Kidney tubule cell (primary cell): Measurements from ENCODE around the gene POLD1.
"Not testable (repeated sequence)": the region's sequence is repeated elsewhere in the genome, so short reads cannot be mapped to it uniquely, and the experiment has no call there.

Source experiments
- DNase-seq: peaks from one replicate; pipeline ENCODE4 v3.0.0-alpha.2; 2018; ENCODE audit warnings: low spot score

Gene POLD1

DNA sequence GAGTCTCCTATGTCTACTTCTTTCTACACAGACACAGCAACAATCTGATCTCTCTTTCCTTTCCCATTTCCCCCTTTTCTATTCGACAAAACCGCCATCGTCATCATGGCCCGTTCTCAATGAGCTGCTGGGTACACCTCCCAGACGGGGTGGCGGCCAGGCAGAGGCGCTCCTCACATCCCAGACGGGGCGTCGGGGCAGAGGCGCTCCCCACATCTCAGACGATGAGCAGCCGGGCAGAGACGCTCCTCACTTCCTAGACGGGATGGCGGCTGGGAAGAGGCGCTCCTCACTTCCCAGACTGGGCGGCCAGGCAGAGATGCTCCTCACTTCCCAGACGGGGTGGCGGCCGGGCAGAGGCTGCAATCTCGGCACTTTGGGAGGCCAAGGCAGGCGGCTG is 6.8 kb downstream of the POLD1 start:
- DNase-seq, result not testable (repeated sequence)

DNA sequence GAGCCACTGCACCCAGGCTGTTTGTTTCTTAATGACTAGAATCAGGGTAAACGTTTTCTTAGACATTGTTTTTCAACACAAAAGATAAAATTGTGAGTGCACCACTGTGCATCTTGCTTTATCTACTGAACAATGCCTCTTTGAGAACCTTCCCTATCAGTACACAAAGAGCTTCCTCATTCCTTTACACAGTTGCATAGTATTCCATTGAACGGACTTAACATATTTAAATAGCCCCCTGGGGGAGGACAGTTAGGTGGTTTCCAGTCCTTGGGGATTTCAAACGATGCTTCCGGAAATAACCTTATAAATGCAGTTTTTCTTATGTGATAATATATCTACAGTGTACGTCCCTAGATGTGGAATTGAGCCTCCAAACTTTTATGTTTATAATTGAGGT is 8.6 kb downstream of the POLD1 start:
- DNase-seq, result no peak

DNA sequence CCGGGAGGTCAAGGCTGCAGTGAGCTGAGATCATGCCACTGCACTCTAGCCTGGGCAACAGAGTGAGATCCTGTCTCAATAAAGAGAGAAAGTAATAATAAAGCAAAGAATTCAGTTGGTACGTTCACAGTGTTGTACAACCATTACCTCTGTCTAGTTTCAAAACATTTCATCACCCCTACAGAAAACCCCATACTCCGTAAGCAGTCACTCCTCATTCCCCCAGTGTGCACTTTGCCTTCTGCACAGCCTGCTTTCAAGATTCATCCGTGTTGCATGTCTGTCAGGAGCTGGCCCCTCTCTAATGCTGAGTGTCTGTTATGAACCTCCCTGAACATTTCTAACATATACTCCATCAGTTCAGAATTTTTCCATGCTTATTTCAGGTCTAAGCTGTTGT is 9.4 kb downstream of the POLD1 start:
- DNase-seq, result no peak

DNA sequence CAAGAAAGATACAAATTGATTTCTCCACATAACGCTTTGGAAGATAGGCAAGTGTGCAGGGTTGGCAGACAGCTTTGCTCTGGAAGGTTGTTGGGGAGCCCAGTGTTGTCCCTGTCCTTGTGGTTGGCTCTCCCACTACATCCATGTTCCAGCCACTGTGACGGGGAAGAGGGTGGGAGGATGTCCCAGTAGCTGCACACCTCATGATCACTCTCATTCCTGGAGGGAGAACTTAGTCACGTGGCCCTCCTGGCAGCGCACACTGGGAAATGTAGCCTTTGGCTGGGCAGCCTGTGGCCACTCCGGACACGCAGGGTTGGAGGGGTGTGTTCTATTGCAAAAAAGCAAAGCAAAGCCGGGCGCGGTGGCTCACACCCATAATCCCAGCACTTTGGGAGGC is 9.9 kb downstream of the POLD1 start:
- no peak for DNase-seq

GRCh38 chr19:50398675-50399367 is 14.7 kb downstream of the POLD1 start:
- no peak for DNase-seq

DNA sequence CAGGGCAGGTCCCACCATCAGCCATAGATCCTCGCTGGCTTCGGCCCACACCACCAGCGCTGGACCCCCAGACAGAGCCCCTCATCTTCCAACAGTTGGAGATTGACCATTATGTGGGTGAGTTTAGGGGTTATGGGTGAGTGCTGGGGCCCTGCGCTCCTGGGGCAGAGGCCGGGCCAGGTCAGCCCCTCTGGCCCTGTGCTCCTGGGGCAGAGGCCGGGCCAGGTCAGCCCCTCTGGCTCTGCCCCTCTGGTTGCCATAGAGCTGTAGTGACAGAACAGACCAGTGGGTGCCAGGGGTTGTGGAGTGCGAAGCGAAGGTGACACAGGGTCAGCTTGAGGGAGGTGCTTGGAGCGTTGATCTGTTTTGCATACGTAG is 15.2 kb downstream of the POLD1 start:
- DNase-seq, result no peak

DNA sequence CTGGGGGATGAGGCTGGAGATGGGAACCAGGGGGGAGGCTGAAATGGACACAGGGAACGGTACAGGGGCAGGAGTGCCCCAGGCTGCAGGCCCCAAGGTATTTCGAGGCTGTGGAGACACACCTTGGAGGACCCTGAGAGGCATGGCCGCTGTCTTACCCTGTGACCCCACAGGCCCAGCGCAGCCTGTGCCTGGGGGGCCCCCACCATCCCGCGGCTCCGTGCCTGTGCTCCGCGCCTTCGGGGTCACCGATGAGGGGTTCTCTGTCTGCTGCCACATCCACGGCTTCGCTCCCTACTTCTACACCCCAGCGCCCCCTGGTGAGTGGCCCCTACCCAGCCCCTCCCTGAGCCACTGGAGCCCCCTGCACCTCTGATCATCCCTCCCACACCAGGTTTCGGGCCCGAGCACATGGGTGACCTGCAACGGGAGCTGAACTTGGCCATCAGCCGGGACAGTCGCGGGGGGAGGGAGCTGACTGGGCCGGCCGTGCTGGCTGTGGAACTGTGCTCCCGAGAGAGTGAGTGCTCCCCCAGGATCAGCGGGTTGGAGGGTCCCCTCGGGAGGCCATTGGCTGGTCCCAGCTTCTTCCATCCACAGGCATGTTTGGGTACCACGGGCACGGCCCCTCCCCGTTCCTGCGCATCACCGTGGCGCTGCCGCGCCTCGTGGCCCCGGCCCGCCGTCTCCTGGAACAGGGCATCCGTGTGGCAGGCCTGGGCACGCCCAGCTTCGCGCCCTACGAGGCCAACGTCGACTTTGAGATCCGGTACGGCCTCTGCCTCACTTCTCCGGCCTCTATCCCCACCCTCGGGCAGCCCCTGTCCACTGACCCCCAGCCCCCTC is 17.7 kb downstream of the POLD1 start:
- no peak for DNase-seq

- no peak for DNase-seq
Measured at GRCh38 chr19:50402544-50403301, 18.6 kb downstream of the POLD1 start.

DNA sequence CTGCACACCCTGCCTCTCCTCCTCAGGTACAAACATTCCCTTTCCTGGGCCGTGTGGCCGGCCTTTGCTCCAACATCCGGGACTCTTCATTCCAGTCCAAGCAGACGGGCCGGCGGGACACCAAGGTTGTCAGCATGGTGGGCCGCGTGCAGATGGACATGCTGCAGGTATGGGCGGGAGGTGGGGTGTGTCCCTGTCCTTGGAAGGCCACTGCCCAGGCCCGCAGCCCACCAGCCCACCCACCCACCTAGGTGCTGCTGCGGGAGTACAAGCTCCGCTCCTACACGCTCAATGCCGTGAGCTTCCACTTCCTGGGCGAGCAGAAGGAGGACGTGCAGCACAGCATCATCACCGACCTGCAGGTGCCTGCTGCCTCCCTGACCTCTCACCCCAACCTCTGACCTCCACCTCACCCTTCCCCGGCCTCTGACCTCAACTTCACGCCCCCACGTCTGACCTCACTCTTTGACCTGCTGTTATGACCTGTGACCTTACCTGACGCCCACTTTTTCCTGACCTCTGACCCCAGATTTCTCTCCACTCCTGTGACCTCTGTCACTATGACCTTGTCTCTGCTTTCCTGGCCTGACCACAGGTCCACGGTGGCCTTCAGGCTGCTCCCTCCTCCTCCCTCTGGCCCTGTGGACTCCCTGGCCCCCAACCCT is 22.1 kb downstream of the POLD1 start:
- no peak for DNase-seq

DNA sequence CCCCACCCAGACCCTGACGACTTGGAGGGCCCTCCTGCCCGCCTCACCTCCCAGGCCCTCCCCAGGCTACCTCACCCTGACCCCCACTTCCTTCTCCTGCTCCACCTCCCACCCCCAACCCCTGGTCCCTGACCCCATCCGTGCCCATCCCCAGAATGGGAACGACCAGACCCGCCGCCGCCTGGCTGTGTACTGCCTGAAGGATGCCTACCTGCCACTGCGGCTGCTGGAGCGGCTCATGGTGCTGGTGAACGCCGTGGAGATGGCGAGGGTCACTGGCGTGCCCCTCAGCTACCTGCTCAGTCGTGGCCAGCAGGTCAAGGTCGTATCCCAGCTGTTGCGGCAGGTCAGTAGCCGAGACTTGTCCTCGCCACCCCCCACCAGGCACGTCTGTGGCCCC is 22.7 kb downstream of the POLD1 start:
- DNase-seq, result no peak

- DNase-seq, result no peak
Measured at GRCh38 chr19:50409347-50409746, 25.2 kb downstream of the POLD1 start.

GRCh38 chr19:50410109-50410508 is 26.0 kb downstream of the POLD1 start:
- DNase-seq, result no peak

DNA sequence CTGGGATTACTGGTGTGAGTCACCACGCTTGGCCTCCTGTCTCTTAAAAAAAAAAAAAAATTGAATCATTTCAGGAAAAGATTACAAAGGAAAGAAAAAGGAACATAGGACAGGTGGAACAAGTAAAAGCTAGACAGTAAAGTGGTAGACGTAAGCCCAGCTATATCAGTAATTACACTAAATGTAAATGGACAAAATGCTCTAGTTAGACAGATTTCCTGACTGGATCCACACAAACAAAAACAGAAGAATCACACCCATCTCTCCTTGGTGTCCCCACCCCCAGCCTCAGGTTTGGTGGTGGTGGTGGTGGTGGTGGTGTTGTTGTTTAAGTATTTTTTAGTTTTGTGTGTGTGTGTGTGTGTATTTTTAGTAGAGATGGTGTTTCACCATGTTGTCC is 28.3 kb downstream of the POLD1 start:
- no peak for DNase-seq

GRCh38 chr19:50413096-50413495 is 28.9 kb downstream of the POLD1 start:
- DNase-seq, result no peak

GRCh38 chr19:50413531-50413930 is 29.4 kb downstream of the POLD1 start:
- no peak for DNase-seq

DNA sequence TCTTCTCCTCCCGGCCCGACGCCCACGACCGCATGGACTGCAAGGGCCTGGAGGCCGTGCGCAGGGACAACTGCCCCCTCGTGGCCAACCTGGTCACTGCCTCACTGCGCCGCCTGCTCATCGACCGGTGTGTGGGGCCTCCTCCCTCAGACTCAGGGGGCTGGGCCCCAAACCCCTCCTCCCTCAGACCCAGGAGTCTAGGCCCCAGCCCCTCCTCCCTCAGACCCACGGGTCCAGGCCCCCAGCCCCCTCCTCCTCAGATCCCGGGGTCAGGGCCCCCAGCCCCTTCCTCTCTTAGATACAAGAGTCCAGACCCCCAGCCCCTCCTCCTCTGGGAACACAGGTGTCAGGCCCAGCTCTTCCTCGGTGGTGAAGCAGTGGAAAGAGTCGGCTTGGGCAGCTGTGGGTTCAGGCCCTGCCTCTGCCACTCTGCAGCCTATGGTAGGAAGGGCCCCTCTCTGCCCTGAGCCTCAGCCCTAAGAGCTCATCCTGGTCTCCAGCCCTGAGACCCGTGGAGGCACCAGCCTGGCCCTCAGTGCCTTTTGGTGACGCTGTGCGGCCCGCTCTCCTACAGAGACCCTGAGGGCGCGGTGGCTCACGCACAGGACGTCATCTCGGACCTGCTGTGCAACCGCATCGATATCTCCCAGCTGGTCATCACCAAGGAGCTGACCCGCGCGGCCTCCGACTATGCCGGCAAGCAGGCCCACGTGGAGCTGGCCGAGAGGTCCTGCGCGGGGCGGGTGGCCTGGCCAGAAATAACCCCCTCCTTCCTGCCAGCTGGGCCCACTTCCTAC is 30.9 kb downstream of the POLD1 start:
- peak; percentile 59 for DNase-seq

DNA sequence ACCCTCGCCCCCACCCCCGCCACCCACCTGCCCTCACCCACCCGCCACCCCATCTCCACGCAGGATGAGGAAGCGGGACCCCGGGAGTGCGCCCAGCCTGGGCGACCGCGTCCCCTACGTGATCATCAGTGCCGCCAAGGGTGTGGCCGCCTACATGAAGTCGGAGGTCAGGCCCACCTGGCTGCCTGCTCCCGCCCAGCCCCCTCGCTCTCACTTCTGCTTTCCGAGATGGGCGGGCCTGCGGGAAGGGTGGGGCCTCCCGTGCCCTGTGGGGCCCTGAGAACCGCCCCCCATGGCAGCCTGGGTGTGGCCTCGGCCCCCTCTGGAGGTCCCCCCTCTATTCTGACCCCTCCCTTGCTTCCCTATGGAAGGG is 31.5 kb downstream of the POLD1 start:
- no peak for DNase-seq

DNA sequence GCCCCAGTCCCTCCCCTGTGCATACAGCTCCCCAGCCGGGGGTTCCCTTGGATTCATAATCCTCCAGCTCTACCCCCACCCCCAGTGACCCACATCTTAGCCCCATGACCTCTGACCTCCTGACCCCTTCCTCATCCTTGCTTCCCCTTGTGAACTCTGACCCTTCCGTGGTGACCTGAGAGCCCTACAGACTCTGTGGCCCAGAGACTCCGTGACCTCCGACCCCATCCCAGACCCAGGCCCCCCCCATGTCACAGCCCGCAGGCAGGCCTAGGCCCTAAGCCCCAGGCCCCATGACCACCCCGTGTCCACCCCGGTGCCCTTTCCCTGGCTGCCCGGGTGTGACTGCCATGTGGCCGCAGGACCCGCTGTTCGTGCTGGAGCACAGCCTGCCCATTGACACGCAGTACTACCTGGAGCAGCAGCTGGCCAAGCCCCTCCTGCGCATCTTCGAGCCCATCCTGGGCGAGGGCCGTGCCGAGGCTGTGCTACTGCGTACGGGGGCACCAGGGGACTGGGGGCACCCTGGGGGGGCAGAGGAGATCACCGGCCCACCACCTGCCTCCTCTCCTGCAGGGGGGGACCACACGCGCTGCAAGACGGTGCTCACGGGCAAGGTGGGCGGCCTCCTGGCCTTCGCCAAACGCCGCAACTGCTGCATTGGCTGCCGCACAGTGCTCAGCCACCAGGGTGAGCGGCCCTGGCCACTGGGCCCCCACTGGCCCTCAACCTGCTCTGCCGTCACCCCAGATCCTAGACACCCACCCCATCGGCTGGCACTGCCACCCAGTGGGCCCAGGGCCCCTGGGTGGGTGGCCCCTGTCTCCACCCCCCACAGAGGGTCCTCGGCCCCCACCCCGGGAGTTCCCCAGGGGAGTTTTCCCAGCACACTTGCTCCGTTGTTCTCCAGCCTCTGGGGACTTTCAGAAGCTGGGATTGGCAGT is 32.2 kb downstream of the POLD1 start:
- DNase-seq, result no peak

DNA sequence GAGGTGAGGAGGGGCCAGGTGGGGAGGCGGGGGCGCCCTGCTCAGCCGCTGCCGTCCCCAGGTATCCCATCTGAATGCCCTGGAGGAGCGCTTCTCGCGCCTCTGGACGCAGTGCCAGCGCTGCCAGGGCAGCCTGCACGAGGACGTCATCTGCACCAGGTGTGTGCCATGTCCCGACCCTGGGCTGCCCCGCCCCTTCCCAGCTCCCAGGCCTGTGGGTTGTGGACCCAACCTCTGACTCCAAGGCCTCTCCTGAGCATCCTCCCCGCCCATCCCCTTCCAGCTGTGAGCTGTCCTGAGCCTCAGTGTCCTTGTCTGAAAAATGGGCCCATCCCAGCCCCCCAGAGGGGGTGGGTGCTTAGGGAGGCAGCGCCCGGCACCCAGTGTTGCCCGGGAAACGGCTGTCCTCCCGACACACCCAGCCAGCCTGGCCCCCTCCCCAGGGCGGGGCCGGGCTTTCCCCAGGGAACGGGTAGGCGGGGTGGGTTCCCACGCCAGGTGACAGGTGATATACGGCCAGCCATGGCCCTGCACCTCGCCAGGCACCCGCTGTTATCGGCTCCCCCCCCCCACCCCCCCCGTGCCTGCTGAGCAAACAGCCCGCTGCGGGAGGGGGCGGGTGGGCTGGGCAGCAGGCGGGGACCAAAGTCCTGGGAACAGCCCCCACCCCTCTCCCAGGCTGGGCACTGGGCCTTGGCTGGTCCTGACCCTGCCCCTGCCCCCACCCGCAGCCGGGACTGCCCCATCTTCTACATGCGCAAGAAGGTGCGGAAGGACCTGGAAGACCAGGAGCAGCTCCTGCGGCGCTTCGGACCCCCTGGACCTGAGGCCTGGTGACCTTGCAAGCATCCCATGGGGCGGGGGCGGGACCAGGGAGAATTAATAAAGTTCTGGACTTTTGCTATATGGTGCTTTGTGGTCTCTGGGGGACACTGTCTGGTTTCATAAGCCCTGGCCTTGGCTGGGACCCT is 33.2 kb downstream of the POLD1 start:
- no peak for DNase-seq
